Endothelial cell (in vitro differentiated cells): ENCODE data around the gene SPHKAP. TPM values are rescaled to one million over a fixed set of nuclear protein-coding genes. Genes with fewer than 3 reads are reported as not detected.

Experiments used
- DNase-seq: peaks from one replicate; pipeline ENCODE4 v3.0.0; 2021; ENCODE audit warnings: low spot score
- H3K27ac Mint-ChIP-seq: one replicate; pipeline ENCODE4 v1.8.0; 2021; ENCODE audit warnings: mixed read lengths, inconsistent platforms; ENCODE audit not compliant: unreplicated experiment
- H3K27me3 Mint-ChIP-seq: one replicate; pipeline ENCODE4 v1.8.0; 2021; ENCODE audit warnings: mild to moderate bottlenecking, moderate library complexity, mixed read lengths, inconsistent platforms; ENCODE audit not compliant: unreplicated experiment
- H3K36me3 Mint-ChIP-seq: one replicate; pipeline ENCODE4 v1.8.0; 2021; ENCODE audit warnings: mild to moderate bottlenecking, low read depth, mixed read lengths, inconsistent platforms; ENCODE audit not compliant: unreplicated experiment
- H3K4me1 Mint-ChIP-seq: one replicate; pipeline ENCODE4 v1.8.0; 2021; ENCODE audit warnings: mild to moderate bottlenecking, mixed read lengths, inconsistent platforms; ENCODE audit not compliant: unreplicated experiment
- H3K4me3 Mint-ChIP-seq: one replicate; pipeline ENCODE4 v1.8.0; 2021; ENCODE audit warnings: mild to moderate bottlenecking, mixed read lengths, inconsistent platforms; ENCODE audit not compliant: unreplicated experiment
- H3K9me3 Mint-ChIP-seq: one replicate; pipeline ENCODE4 v1.8.0; 2021; ENCODE audit warnings: mixed read lengths, inconsistent platforms; ENCODE audit not compliant: unreplicated experiment
- total RNA-seq: library from RNA; stranded (reverse); fragmentation: NEBNext Ultra II Directional; extraction: Animal tissue kit (Norgen Biotek cat#: 25700); gene quantifications from one replicate; pipeline ENCODE4 v1.2.1, GENCODE V29; 2021; ENCODE audit not compliant: unreplicated experiment
- TF ChIP-seq, protein P1 (sequence below): fragments of 200-600 bp; sonication (generic); IDR thresholded peaks from one replicate; pipeline ENCODE4 v1.5.0; 2021; ENCODE audit warnings: antibody characterized with exemption; ENCODE audit not compliant: unreplicated experiment

Gene SPHKAP
- total RNA-seq, 1 donor from 2014 or later: 0.05 TPM

DNA sequence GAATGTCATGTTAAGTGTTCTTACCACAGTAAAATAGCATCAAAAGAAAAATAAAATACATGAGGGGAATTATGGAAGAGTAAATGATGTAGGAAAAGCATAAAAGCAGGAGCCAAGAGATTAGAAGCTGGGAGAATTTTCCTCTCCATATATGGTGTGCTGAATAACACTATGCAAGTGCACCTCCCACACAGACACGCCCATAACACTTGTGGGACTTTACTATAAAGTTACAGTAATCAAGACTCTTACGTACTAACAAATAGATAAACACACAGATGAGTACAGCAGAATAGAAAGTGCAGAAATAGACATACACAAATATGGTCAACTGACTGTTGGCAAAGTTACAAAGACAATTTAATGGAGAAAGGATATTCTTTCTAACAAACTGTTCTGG is 16.0 kb upstream of the SPHKAP start:
- TF ChIP-seq, protein P1, sequence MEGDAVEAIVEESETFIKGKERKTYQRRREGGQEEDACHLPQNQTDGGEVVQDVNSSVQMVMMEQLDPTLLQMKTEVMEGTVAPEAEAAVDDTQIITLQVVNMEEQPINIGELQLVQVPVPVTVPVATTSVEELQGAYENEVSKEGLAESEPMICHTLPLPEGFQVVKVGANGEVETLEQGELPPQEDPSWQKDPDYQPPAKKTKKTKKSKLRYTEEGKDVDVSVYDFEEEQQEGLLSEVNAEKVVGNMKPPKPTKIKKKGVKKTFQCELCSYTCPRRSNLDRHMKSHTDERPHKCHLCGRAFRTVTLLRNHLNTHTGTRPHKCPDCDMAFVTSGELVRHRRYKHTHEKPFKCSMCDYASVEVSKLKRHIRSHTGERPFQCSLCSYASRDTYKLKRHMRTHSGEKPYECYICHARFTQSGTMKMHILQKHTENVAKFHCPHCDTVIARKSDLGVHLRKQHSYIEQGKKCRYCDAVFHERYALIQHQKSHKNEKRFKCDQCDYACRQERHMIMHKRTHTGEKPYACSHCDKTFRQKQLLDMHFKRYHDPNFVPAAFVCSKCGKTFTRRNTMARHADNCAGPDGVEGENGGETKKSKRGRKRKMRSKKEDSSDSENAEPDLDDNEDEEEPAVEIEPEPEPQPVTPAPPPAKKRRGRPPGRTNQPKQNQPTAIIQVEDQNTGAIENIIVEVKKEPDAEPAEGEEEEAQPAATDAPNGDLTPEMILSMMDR: no peak
- Mint-ChIP-seq H3K4me1 (no peaks in the 10 kb centered on the region), H3K4me3 (no peak overlapping the region), H3K9me3 (no peaks in the 10 kb centered on the region), H3K27ac (no peak overlapping the region), H3K36me3 (no peaks in the 10 kb centered on the region), H3K27me3 (no peaks in the 10 kb centered on the region)
- DNase-seq: no peak

GRCh38 chr2:228180181-228181097 is 1.0 kb downstream of the SPHKAP start:
- Mint-ChIP-seq H3K4me3 (peak overlapping the region; percentile 69), H3K4me1 (peaks cover 9% of the 10 kb centered on the region)

DNA sequence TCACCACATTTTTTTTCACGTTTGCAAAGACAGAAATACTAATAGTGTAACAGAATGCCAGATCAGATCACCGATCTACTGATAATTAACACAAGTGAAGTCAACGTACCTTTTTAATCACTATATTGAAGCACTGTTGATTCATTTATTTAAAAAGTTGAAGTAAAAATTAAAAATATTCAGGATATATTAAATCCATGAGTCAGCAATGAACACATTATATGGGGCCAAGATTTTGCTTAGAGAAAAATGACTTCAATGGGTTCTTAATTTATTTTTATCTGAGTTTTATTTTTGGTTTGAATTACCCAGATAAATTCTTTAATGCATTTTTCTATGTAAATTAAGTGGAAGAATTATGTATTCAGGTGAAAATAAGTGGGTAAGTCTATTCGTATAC is 14.2 kb downstream of the SPHKAP start:
- no peak overlapping the region for H3K4me3 Mint-ChIP-seq
- H3K36me3 Mint-ChIP-seq: no peaks in the 10 kb centered on the region
- TF ChIP-seq, protein P1: no peak
- H3K27ac Mint-ChIP-seq: no peak overlapping the region
- no peaks in the 10 kb centered on the region for H3K27me3 Mint-ChIP-seq
- H3K4me1 Mint-ChIP-seq: no peaks in the 10 kb centered on the region
- DNase-seq: no peak
- H3K9me3 Mint-ChIP-seq: no peaks in the 10 kb centered on the region

More at GRCh38 chr2:228180181-228181097, 1.0 kb downstream of the SPHKAP start:
- Mint-ChIP-seq H3K9me3 (no peaks in the 10 kb centered on the region), H3K27me3 (peaks cover 12% of the 10 kb centered on the region), H3K36me3 (no peaks in the 10 kb centered on the region), H3K27ac (no peak overlapping the region)
- DNase-seq: peak; percentile 19
- TF ChIP-seq, protein P1: no peak

DNA sequence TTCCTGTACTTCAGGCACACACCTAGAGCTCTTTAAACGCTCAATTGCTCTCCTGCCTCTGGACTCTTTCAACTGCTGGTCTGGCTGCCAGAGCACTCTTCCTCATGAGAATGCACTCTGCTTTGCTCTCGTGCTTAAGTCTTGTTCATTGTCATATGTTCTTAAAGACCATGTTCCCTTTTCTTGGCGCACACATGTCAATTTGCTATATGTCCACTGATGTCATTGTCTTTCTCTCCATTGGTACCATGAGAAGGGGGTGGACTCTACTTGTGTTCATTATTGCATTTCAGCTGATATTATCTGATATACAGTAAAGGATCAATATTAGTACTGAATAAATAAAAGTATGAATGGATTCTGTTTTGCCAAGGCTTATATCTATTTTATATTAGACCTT is 16.8 kb downstream of the SPHKAP start:
- Mint-ChIP-seq H3K27me3 (no peaks in the 10 kb centered on the region), H3K27ac (no peak overlapping the region), H3K9me3 (no peaks in the 10 kb centered on the region), H3K36me3 (no peaks in the 10 kb centered on the region), H3K4me3 (no peak overlapping the region), H3K4me1 (no peaks in the 10 kb centered on the region)
- no peak for DNase-seq
- TF ChIP-seq, protein P1: no peak

GRCh38 chr2:228157841-228158240 is 23.6 kb downstream of the SPHKAP start:
- H3K4me1 Mint-ChIP-seq: no peaks in the 10 kb centered on the region
- H3K9me3 Mint-ChIP-seq: no peaks in the 10 kb centered on the region
- TF ChIP-seq, protein P1: no peak
- H3K27ac Mint-ChIP-seq: no peak overlapping the region
- no peak for DNase-seq
- H3K27me3 Mint-ChIP-seq: no peaks in the 10 kb centered on the region
- no peaks in the 10 kb centered on the region for H3K36me3 Mint-ChIP-seq
- H3K4me3 Mint-ChIP-seq: no peak overlapping the region
